ENCODE results near the gene MR1.
"Not testable (repeated sequence)": the region's sequence is repeated elsewhere in the genome, so short reads cannot be mapped to it uniquely, and the experiment has no call there.

The MR1 gene

GRCh38 chr1:181033128-181033798 lies 520 bp upstream of the MR1 start:
- DNase-seq = no peak

DNA sequence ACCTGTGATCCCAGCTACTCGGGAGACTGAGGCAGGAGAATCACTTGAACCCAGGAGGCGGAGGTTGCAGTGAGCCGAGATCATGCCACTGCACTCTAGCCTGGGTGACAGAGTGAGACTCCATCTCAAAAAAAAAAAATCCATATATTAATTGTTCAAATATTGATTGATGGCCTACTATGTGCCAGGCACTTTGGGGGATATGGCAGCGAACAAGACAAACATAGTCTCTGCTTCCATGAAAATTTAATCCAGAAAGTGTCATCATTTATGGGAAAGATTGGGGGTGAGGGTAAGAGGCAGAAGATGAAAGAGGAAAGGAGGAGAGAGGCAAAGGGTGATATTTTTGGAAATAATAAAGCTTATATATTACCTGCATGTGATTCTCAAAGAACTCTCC lies 1.4 kb downstream of the MR1 start:
- DNase-seq = not testable (repeated sequence)

- no peak for DNase-seq
These were observed 2.5 kb downstream of the MR1 start for GRCh38 chr1:181036107-181036836.

DNA sequence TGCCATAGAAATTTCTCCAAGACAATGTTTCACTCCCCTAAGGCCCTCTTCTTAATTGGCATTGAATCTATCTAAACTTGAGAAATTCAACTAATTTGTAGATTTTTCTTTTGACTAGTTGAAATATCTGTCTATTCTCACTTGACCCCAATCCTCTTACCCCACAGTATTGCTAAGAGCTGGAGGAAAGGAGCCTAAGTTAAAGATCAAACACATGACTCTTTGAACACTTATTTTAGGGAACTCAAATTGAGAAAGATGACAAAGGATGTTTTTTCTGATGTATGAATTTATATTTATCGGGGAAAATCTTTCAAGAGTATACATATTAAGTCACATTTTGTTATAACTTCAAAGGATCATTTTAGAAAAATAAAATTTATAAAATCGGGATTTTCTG lies 3.6 kb downstream of the MR1 start:
- DNase-seq = no peak

DNA sequence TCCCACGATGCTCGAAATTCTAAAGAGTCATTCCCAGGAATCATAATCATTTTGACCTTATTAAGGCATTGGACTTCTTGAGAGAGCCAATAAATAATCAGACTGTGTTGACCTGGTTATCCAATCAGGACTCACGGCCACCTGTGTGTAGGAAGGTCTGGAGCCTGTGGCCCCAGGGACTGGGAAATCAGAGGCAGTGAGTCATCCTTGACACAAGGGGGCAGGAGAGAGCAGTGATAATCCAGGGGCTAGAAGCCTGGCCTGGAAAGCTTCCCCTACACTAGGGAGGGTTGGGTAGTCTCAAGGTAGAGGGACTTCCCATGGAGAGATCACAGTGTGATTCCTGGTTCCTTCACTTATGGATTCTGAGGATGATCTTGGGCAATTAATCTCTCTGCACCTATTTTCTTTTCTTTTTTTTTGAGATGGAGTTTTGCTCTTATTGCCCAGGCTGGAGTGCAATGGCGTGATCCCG lies 4.7 kb downstream of the MR1 start:
- DNase-seq = peak; percentile 34

DNA sequence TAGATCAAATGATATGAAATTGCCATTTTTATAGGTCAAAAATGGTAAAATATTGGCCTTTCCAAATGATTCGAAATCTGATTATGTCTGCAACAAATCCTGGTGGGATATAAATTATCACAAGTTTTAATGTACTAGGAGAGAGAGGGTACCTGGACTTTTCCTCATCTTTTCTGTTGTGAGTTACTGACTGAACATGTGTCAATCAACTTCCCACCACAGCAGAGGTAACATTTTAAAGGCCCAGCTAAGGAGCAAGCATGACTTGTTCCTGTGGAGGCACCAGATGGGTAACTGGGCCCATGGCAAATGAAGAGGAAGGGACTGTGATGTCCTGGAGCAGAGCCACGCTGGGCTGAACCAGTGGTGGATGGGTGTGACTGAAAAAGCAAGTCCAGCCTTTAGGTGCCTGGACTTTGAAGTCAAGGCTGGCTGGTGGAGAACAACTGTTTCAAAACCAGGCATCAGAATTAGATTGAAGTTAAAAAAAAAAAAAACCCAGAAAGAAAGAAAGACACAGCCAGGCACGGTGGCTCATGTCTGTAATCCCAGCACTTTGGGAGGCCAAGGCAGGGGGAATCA lies 6.6 kb downstream of the MR1 start:
- no peak for DNase-seq

DNA sequence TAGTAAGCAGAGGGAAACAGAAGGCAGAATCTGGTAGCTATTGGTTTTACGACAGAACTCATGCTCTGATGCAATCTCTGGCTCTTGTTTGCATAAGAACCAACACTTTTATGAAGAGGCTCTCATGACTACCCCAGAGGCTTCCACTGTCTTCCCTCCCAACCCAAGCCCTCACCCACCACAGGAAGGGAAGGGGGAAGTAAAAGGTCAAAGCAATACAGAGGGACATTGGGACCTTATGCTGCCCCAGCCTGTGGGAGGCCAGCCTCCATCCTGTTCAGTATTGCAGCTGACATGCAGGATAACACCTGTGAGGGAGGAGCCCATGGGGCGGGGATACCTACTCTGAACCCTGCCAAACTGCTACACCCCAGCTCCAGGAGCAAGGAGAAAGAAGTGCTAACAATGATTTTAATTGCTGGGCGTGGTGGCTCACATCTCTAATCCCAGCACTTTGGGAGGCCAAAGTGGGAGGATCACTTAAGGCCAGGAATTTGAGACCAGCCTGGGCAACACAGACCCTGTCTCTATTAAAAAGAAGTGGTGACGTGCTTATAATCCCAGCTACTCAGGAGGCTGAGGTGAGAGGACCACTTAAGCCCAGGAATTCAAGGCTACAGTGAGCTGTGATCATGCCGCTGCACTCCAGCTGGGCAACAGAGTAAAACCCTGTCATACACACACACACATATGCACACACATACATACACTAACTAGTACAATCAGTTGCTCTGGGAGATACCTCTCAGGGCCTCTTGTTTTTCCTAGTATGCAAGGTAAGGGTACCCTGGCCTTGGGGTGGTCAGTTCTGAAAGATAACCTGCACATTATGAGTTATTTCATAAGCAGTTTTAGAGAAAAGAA lies 9.5 kb downstream of the MR1 start:
- DNase-seq = peak; percentile 63

DNA sequence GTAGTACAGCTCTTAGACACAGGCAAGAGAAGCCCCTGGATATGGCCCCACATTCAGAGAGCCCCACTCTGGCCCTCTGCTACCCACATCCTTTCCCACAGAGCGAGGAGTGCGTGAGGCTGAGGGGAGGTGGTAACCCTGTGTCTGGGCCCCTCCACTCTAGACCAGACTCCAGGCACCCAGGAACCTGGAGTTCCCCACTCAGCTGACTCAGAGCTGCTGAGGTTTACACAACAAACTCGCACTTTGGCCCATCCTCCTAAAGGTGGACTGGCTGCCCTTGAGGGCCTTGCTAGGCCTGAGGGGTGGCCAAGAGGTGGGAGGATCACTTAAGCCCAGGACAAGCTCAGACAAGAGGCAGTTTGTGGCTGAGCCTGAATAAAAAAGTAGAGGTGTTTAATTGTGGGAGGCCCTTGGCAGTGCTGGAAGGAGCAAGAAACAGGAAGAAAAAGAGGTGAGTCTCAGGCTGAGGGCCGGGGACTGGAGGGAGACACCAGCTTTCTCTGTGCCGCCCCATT lies 10.7 kb downstream of the MR1 start:
- DNase-seq = peak; percentile 89

GRCh38 chr1:181045946-181046345 lies 12.2 kb downstream of the MR1 start:
- DNase-seq = not testable (repeated sequence)

DNA sequence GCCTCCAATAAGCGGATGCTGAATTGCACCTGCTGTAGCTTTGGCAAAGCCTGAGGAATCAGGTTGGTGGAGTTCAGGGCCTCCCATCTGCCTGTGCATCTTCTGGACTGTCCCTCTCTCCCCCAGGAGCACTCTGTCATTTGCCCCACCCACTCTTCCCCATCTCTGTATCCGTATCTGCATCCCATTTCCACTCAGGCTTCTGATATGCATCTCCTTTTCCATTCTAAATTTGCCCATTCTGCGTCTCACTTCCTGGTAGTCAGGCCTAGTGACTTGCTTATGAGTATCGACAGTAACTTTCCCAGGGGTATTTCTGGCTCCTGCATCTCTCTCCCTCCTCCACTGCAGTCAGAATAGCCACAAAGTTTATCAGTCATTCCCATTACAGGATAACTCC lies 15.6 kb downstream of the MR1 start:
- no peak for DNase-seq

GRCh38 chr1:181050922-181051321 lies 17.1 kb downstream of the MR1 start:
- no peak for DNase-seq

GRCh38 chr1:181056560-181056959 lies 22.8 kb downstream of the MR1 start:
- DNase-seq = no peak

- DNase-seq = no peak
These were observed 23.3 kb downstream of the MR1 start for GRCh38 chr1:181057079-181057478.

- DNase-seq = no peak
These were observed 25.7 kb downstream of the MR1 start for GRCh38 chr1:181059435-181059834.

GRCh38 chr1:181060066-181060465 lies 26.3 kb downstream of the MR1 start:
- no peak for DNase-seq

GRCh38 chr1:181060947-181061346 lies 27.2 kb downstream of the MR1 start:
- not testable (repeated sequence) for DNase-seq

DNA sequence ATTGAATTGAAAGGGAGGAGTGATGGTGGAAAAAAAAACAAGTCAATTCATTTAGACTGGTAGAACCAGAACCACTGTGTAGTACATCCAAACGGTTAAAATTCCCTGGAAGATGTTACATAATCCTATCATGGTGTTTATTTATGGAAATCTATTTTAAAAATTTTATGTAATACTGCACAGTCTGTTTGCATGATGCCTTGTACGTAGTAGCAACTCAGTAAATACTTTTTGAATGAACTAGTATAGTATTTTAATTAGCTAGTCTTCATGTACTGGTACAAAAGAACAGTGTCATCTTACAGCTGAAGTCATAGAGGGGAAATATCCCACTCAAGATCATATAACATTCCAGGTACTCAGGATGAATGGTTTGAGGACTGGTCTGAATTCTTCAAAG lies 27.7 kb downstream of the MR1 start:
- DNase-seq = no peak

GRCh38 chr1:181061891-181062835 lies 28.4 kb downstream of the MR1 start:
- no peak for DNase-seq

DNA sequence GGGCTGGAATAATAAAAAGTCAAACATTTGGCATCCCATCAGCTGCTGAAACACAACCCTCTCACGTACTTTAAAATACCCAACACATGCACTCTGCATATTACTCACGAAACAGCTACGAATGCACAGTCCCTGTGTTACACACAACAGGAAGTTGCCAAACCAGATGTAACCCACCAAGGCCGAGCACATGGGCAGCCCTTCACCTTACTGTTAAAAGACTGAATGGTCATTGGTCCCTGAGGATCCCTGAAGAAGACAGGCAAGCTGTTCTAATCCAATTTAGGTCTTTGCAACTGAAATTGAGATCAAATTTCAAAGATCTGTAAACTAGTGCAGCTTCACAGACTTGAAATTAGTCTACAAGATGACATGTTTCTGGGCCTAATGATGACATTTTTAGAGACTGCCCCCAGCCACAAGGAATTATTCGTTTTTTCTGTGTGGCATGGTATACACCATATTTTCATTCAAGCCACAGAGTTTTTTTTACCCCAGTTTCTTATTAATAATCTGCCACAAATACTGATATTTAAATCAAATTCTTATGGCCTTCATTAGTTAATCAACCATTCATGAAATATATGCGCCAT lies 29.1 kb downstream of the MR1 start:
- peak; percentile 57 for DNase-seq

GRCh38 chr1:181064011-181064623 lies 30.3 kb downstream of the MR1 start:
- DNase-seq = no peak

DNA sequence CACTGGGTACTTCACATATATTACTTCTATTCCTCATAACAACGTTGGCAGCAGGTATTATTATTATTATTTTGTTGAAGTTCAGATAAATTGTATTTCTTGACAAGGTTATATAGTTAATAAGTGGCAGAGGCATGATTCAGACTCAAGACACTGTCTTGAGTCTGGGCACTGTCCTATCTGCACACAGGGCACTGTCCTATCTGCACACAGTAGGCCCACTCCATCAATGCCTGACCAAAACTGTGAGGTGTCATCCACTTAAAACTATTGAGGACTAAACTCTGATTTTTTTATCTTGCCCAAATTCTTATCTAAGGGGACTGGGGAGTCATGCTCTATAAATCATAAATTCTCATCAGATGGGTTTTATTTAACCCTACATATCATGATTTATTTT lies 30.9 kb downstream of the MR1 start:
- no peak for DNase-seq

All from NK-92 treated with Interleukin-12 subunit alpha and Interleukin-12 subunit beta, amount 100 ng/mL, for 24 hours (cell line).